Parathyroid adenoma (tissue), 2 donors: ENCODE measurements around the gene RAP2A.

Source experiments
- H2AFZ ChIP-seq: fragments of 300-600 bp; sonication (generic); one replicate; pipeline ENCODE4 v1.7.0; 2017; ENCODE audit warnings: antibody characterized with exemption, mild to moderate bottlenecking
- H3K27ac ChIP-seq: fragments of 300-600 bp; sonication (generic); one replicate; pipeline ENCODE4 v1.7.0; 2017
- H3K27me3 ChIP-seq: fragments of 300-600 bp; sonication (generic); one replicate; pipeline ENCODE4 v1.7.0; 2017; ENCODE audit warnings: low read length; ENCODE audit not compliant: control insufficient read depth, insufficient read depth
- H3K36me3 ChIP-seq: fragments of 300-600 bp; sonication (generic); one replicate; pipeline ENCODE4 v1.7.0; 2017; ENCODE audit warnings: low read length; ENCODE audit not compliant: control insufficient read depth, insufficient read depth
- H3K4me1 ChIP-seq: fragments of 300-600 bp; sonication (generic); one replicate; pipeline ENCODE4 v1.7.0; 2017; ENCODE audit warnings: control low read depth
- H3K4me2 ChIP-seq: fragments of 300-600 bp; sonication (generic); one replicate; pipeline ENCODE4 v1.7.0; 2017; ENCODE audit warnings: low read length
- H3K4me3 ChIP-seq: fragments of 300-600 bp; sonication (generic); one replicate; pipeline ENCODE4 v1.7.0; 2017; ENCODE audit warnings: low read depth, low read length
- H3K79me2 ChIP-seq: fragments of 300-600 bp; sonication (generic); one replicate; pipeline ENCODE4 v1.7.0; 2017; ENCODE audit warnings: control low read depth
- H3K9ac ChIP-seq: fragments of 300-600 bp; sonication (generic); one replicate; pipeline ENCODE4 v1.7.0; 2017; ENCODE audit warnings: mild to moderate bottlenecking
- H3K9me3 ChIP-seq: fragments of 300-600 bp; sonication (generic); one replicate; pipeline ENCODE4 v1.7.0; 2017; ENCODE audit warnings: low read length; ENCODE audit not compliant: control insufficient read depth
- CTCF ChIP-seq: fragments of 300-600 bp; sonication (generic); IDR thresholded peaks from one replicate; pipeline ENCODE4 v1.7.0; 2017; ENCODE audit warnings: antibody characterized with exemption, mild to moderate bottlenecking
- donor health status: primary hyperparathyroidism.

Gene RAP2A

GRCh38 chr13:97446448-97446847 is 12.5 kb downstream of the RAP2A start:
- no peak for TF ChIP-seq CTCF
- no peak overlapping the region for H2AFZ ChIP-seq
- H3K4me1 ChIP-seq = no peaks in the 10 kb centered on the region
- no peaks in the 10 kb centered on the region for H3K36me3 ChIP-seq
- no peak overlapping the region for H3K4me2 ChIP-seq
- no peak overlapping the region for H3K27ac ChIP-seq
- no peak overlapping the region for H3K4me3 ChIP-seq
- peaks cover 9% of the 10 kb centered on the region for H3K79me2 ChIP-seq
- no peaks in the 10 kb centered on the region for H3K27me3 ChIP-seq
- no peaks in the 10 kb centered on the region for H3K9me3 ChIP-seq
- no peak overlapping the region for H3K9ac ChIP-seq

DNA sequence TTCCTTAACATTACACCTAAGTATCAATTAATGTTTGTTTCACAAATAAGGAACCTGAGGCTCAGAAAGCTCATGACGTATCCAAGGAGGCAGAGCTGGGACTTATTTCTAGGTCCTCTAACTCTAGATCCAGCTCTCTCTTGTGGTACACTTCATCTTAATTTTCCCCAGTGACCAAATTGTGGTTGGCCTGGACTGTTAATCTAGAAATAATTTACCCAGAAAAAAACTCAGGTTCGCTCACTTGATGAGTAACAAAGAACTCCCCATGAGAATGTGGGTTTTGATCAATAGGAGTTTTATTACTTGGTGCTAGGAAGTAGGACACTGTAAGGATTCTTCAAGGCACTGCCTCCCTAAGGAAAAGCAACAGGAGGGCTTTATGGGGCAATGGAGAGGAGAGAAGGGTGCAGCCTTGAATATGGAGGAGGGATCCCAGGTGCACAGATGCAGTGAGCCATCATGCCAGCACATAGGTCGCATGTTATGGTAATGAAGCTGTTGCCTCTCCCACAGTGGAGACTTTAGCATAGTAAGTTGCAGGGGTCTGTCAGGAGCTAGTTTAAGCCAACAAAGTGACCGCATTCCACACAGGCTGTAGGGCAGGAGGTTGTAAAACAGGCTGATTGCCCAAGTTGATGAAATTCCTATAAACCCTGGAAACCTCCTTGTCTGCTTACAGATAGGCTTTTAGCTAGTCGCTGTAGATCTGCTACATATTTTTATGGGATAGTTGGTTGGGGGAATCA is 14.7 kb downstream of the RAP2A start:
- Histone ChIP-seq H3K9me3 (no peaks in the 10 kb centered on the region), H3K4me1 (no peaks in the 10 kb centered on the region), H3K36me3 (no peaks in the 10 kb centered on the region), H3K79me2 (peaks cover 9% of the 10 kb centered on the region), H3K4me3 (no peak overlapping the region), H3K27ac (no peak overlapping the region), H3K9ac (no peak overlapping the region), H3K4me2 (no peak overlapping the region), H3K27me3 (no peaks in the 10 kb centered on the region), H2AFZ (no peak overlapping the region)
- no peak for TF ChIP-seq CTCF

DNA sequence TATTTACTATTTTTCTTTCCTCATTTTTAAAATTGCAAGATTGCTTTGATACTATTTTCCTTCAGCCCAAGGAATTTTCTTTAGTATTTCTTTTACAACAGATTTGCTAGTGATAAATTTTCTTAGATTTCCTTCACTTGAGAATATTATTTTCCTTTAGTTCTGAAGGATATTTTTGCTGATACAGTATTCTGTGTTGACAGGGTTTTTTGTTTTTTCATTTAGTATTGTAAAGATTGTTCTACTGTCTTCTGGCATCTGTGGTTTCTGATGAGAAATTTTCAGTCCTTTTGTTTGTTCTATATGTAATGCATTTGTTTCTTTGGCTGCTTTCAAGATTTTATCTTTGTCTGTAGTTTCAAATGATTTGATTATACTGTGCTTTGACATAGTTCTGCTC is 20.7 kb downstream of the RAP2A start:
- Histone ChIP-seq H3K9me3 (no peaks in the 10 kb centered on the region), H3K4me1 (no peaks in the 10 kb centered on the region), H3K27me3 (no peaks in the 10 kb centered on the region), H3K27ac (no peak overlapping the region), H2AFZ (no peak overlapping the region), H3K36me3 (no peaks in the 10 kb centered on the region), H3K79me2 (no peaks in the 10 kb centered on the region), H3K4me3 (no peak overlapping the region), H3K9ac (no peak overlapping the region), H3K4me2 (no peak overlapping the region)
- TF ChIP-seq CTCF = no peak

DNA sequence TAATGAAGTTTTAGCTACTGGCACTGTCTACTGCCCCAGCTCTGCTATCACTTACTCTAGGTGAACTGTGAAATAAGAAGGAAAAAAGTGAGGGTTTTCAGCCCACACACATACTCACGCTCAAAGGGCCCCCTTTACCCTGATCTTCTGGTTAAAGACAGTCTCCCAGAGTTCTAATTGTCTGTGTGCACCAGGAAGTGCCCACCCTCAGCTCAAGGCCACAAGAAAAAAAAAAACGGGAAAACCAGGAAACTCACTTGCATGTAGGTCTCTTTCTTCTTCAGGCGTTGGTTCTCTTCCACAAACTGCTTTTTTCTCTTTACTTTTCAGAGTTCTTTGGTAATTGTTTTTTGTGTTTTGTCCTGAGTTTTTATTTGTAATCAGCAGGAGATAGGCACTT is 22.1 kb downstream of the RAP2A start:
- Histone ChIP-seq H3K27ac (no peak overlapping the region), H3K4me1 (no peaks in the 10 kb centered on the region), H3K9me3 (no peaks in the 10 kb centered on the region), H3K36me3 (no peaks in the 10 kb centered on the region), H3K9ac (no peak overlapping the region), H2AFZ (no peak overlapping the region), H3K4me2 (no peak overlapping the region), H3K4me3 (no peak overlapping the region), H3K27me3 (no peaks in the 10 kb centered on the region), H3K79me2 (no peaks in the 10 kb centered on the region)
- TF ChIP-seq CTCF = no peak

DNA sequence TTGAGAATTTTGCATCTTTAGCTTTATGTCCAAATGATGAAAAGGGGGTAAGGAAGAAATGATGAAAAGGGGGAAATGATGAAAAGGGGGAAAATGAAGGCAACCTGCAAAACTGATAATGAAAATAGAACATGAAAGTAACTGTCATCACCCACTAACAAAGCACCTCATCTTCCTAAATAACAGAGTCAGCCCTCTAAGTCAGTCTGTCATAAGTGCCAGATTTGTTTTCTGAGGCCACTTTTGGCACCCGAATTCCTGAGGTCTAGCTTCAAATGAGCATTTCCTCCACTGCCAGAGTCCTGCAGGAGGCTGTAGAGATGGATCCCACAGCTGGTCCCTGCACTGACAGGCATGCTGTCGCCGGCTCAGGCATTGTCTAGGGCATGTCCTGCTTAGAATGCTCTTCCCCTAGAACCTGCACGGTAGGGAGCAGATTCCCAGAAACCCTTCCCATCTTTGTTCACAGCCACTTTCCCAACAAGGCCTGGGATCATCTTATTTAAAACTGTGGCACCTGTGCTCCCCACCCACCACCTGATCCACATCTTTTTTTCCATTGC is 25.3 kb downstream of the RAP2A start:
- Histone ChIP-seq H3K4me3 (no peak overlapping the region), H2AFZ (no peak overlapping the region), H3K4me2 (no peak overlapping the region), H3K27ac (no peak overlapping the region), H3K9me3 (no peaks in the 10 kb centered on the region), H3K36me3 (no peaks in the 10 kb centered on the region), H3K4me1 (no peaks in the 10 kb centered on the region), H3K9ac (no peak overlapping the region), H3K27me3 (no peaks in the 10 kb centered on the region), H3K79me2 (no peaks in the 10 kb centered on the region)
- TF ChIP-seq CTCF = no peak
